Chondrocyte (in vitro differentiated cells): ENCODE data around the gene RHD. TPM values are rescaled to one million over a fixed set of nuclear protein-coding genes. Genes with fewer than 3 reads are reported as not detected.

ENCODE experiments used
- total RNA-seq: library from RNA; stranded (reverse); gene quantifications from 3 replicates; pipeline ENCODE4 v1.2.1, GENCODE V29; 2021

Gene RHD
- total RNA-seq, 1 donor from 2014 or later: not detected

Other genes with a start within 250 kb of the RHD start
- 23.2 to 25.9 TPM (median 24.3 TPM) in 3 replicates for gene SYF2, start 40.0 kb upstream of the RHD start, total RNA-seq
- 68.5 to 96.7 TPM (median 76.4 TPM) in 3 replicates for gene RSRP1, start 25.1 kb upstream of the RHD start, total RNA-seq
- gene TMEM50A, start 65.8 kb downstream of the RHD start, total RNA-seq: 137 to 145 TPM (median 138 TPM) in 3 replicates
- gene RHCE, start 148.3 kb downstream of the RHD start, total RNA-seq: 1.0 to 1.7 TPM (median 1.0 TPM) in 3 replicates
- gene MACO1, start 158.4 kb downstream of the RHD start, total RNA-seq: 31.5 to 39.4 TPM (median 37.0 TPM) in 3 replicates